ENCODE results near the gene DCST1. TPM values are rescaled to one million over a fixed set of nuclear protein-coding genes. Genes with fewer than 3 reads are reported as not detected.

Gene DCST1
- total RNA-seq, 1 experiment from 2014 or later = 0.32 TPM

DNA sequence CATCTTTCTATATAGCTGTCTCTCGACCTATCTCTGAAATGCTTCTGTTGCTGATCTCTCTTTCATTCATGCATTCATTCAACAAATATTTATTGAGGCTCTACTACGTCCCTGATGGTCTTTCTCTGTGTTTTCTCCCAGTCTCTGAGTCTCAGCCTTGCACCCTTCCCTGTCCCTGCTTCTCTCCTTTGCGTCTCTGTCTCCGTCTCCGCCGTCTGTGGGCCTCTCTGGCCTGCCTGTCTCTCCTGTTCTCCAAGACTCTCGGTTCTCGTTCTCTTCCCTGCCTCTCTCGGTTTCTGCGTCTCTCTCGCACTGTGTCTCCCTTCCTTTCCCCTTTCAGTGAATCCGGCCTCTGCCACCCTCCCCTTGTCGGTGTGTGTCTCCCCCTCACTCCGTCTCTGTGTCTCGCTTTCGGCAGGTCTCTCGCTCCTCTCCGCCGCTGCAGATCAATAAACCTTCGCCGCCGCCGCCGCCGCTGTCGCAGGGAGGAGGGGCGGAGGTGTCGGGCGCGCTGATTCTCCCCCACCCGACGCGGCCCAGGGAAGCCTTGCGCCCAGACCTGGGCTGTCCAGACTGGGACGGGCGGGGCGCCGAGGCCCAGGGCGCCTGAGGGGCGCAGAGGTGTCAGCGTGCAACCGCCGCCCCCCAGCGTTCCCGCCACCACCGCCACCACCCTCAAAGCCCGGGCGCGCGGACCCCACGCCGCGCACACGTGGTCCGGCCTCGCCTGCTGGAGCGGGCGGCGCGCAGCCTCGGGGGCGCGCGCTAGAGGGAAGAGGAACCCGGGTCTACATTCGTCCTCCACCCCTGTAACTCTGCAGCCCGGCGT lies 48.1 kb downstream of the DCST1 start:
- no peak overlapping the region for H3K27ac ChIP-seq (ENCODE audit: low read depth, low read length)
- intact Hi-C loops (cut with micrococcal nuclease) = loop anchor here (5.0 kb wide), 1 partner anchor 524 kb away; the partner anchor contains the start of gene UBE2Q1
- peak overlapping the region; percentile 99 for H3K4me2 ChIP-seq (ENCODE audit: low read length)
- no TSS peak for BruUV-seq (replicated peaks)
- ChIA-PET POLR2A (interaction anchor here (1.3 kb wide), 1 partner anchor 18 kb away, joined by 5 read pairs; the partner anchor contains the start of gene EFNA4), RAD21 (ENCODE audit: low non-redundant PET in 1 of 2, low total read pairs in 2 of 2, uncharacterized antibody in 2 of 2, unreplicated experiment in 2 of 2) (no interaction called here), CTCF (interaction anchor here (0.9 to 1.2 kb wide), 5 partner anchors 10 to 522 kb away, joined by 3 to 4 read pairs (median 3); no protein-coding TSS in a partner anchor)
- no peak for DNase-seq (ENCODE audit: low read depth, low spot score)
- H3K27me3 ChIP-seq (ENCODE audit: insufficient read depth, low read length) = no peaks in the 10 kb centered on the region
- no peak for TF ChIP-seq ELF1 (IDR thresholded peaks at IDR 0.05; ENCODE audit: borderline replicate concordance, low read depth)
- no peak for TF ChIP-seq JUND (IDR thresholded peaks at IDR 0.05)
- TF ChIP-seq, protein P1, sequence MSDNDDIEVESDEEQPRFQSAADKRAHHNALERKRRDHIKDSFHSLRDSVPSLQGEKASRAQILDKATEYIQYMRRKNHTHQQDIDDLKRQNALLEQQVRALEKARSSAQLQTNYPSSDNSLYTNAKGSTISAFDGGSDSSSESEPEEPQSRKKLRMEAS (IDR thresholded peaks at IDR 0.05) = no peak
- TF ChIP-seq ZFX (IDR thresholded peaks at IDR 0.05) = no peak
- TF ChIP-seq ZNF274 (IDR thresholded peaks at IDR 0.05; ENCODE audit: low read depth, low read length) = no peak
- no peak for TF ChIP-seq SIN3A (IDR thresholded peaks at IDR 0.05; ENCODE audit: low read depth)
- TF ChIP-seq SP1 (IDR thresholded peaks at IDR 0.05; ENCODE audit: low read depth) = no peak
- TF ChIP-seq RAD21 (IDR thresholded peaks at IDR 0.05; ENCODE audit: low read depth) = no peak
- TF ChIP-seq FOSL1 (IDR thresholded peaks at IDR 0.05; ENCODE audit: low read depth) = no peak
- no peak for TF ChIP-seq SRF (IDR thresholded peaks at IDR 0.05; ENCODE audit: low read depth)
- TF ChIP-seq, protein P2, sequence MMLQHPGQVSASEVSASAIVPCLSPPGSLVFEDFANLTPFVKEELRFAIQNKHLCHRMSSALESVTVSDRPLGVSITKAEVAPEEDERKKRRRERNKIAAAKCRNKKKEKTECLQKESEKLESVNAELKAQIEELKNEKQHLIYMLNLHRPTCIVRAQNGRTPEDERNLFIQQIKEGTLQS (IDR thresholded peaks at IDR 0.05) = no peak
- no peak for TF ChIP-seq TCF7L2 (IDR thresholded peaks at IDR 0.05; ENCODE audit: borderline replicate concordance, extremely low read depth, insufficient read depth, insufficient read length)
- TF ChIP-seq POLR2AphosphoS5 (IDR thresholded peaks at IDR 0.05; ENCODE audit: low read depth, low read length) = no peak
- TF ChIP-seq EZH2phosphoT487 (IDR thresholded peaks at IDR 0.05; ENCODE audit: borderline replicate concordance) = no peak
- TF ChIP-seq YY1 (IDR thresholded peaks at IDR 0.05; ENCODE audit: extremely low read depth, insufficient replicate concordance, low read depth, low read length) = no peak
- TF ChIP-seq POLR2A (IDR thresholded peaks at IDR 0.05; ENCODE audit: borderline replicate concordance, extremely low read depth, insufficient read depth, insufficient read length) = no peak
- no peak for TF ChIP-seq CBX3 (IDR thresholded peaks at IDR 0.05; ENCODE audit: low read depth)
- TF ChIP-seq, protein P3, sequence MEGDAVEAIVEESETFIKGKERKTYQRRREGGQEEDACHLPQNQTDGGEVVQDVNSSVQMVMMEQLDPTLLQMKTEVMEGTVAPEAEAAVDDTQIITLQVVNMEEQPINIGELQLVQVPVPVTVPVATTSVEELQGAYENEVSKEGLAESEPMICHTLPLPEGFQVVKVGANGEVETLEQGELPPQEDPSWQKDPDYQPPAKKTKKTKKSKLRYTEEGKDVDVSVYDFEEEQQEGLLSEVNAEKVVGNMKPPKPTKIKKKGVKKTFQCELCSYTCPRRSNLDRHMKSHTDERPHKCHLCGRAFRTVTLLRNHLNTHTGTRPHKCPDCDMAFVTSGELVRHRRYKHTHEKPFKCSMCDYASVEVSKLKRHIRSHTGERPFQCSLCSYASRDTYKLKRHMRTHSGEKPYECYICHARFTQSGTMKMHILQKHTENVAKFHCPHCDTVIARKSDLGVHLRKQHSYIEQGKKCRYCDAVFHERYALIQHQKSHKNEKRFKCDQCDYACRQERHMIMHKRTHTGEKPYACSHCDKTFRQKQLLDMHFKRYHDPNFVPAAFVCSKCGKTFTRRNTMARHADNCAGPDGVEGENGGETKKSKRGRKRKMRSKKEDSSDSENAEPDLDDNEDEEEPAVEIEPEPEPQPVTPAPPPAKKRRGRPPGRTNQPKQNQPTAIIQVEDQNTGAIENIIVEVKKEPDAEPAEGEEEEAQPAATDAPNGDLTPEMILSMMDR (IDR thresholded peaks at IDR 0.05 in 2 of 3, conservative IDR thresholded peaks at IDR 0.05 in 1 of 3; ENCODE audit: borderline replicate concordance in 1 of 3, insufficient read depth in 1 of 3, low read depth in 2 of 3, low read length in 2 of 3) = no peak
- TF ChIP-seq ZBTB33 (IDR thresholded peaks at IDR 0.05; ENCODE audit: extremely low read depth, insufficient replicate concordance, low read length) = no peak
- H3K36me3 ChIP-seq (ENCODE audit: control insufficient read depth in 1 of 2, insufficient read depth in 2 of 2, low read length in 2 of 2) = peaks cover 0 to 4% of the 10 kb centered on the region in 2 experiments; a peak in 1 of 4 replicates
- no peaks in the 10 kb centered on the region for H3K9me2 ChIP-seq (ENCODE audit: insufficient read depth)
- H3K9me3 ChIP-seq (ENCODE audit: control insufficient read depth in 1 of 2, insufficient read depth in 1 of 2, low read depth in 1 of 2, low read length in 2 of 2) = no peaks in the 10 kb centered on the region
- H3K79me2 ChIP-seq (ENCODE audit: insufficient read depth, low read length) = no peaks in the 10 kb centered on the region; the same call in 1 of the 2 replicates
- H2AFZ ChIP-seq (ENCODE audit: low read depth, low read length, poor library complexity, severe bottlenecking) = no peak overlapping the region
- H3K9ac ChIP-seq (ENCODE audit: low read length) = no peak overlapping the region
- H3K4me1 ChIP-seq (ENCODE audit: control insufficient read depth in 1 of 2, insufficient read depth in 2 of 2, low read length in 2 of 2) = peaks cover 37 to 78% of the 10 kb centered on the region in 2 experiments
- H3K4me3 ChIP-seq (replicated peaks in 1 of 2; ENCODE audit: low read depth in 1 of 2, low read length in 2 of 2) = peak overlapping the region in 1 of 2 experiments; percentile 73; a peak in 1 of 4 replicates
- ATAC-seq = no peak
- H4K20me1 ChIP-seq (ENCODE audit: insufficient read depth) = no peaks in the 10 kb centered on the region
